ENCODE results near the gene CCT4.
"Not testable (repeated sequence)": the region's sequence is repeated elsewhere in the genome, so short reads cannot be mapped to it uniquely, and the experiment has no call there.

The CCT4 gene

GRCh38 chr2:61888267-61889055 lies at the start of gene CCT4:
Gene CCT4, minus strand, starts transcription at chr2:61888656. Its CDS starts 149 bp downstream, at chr2:61888507.
- Mint-ChIP-seq H3K27me3 (ENCODE audit: low read depth) (no peaks in the 10 kb centered on the region), H3K9me3 (no peaks in the 10 kb centered on the region), H3K4me1 (ENCODE audit: low read depth) (peaks cover 25% of the 10 kb centered on the region), H3K36me3 (ENCODE audit: low read depth) (peaks cover 17% of the 10 kb centered on the region), H3K27ac (peak within 1 kb of the TSS; percentile 99), H3K4me3 (peak within 1 kb of the TSS; percentile 98)

GRCh38 chr2:61937886-61938285 lies 49.4 kb upstream of the CCT4 start:
- no peak overlapping the region for H3K27ac Mint-ChIP-seq
- H3K27me3 Mint-ChIP-seq (ENCODE audit: low read depth) = no peaks in the 10 kb centered on the region

GRCh38 chr2:61937098-61937497 lies 48.6 kb upstream of the CCT4 start:
- Mint-ChIP-seq H3K4me3 (no peak overlapping the region), H3K36me3 (ENCODE audit: low read depth) (peaks cover 3% of the 10 kb centered on the region), H3K9me3 (no peaks in the 10 kb centered on the region), H3K4me1 (ENCODE audit: low read depth) (no peaks in the 10 kb centered on the region), H3K27me3 (ENCODE audit: low read depth) (no peaks in the 10 kb centered on the region), H3K27ac (no peak overlapping the region)

More at GRCh38 chr2:61937886-61938285, 49.4 kb upstream of the CCT4 start:
- Mint-ChIP-seq H3K4me3 (no peak overlapping the region), H3K36me3 (ENCODE audit: low read depth) (peaks cover 3% of the 10 kb centered on the region), H3K9me3 (no peaks in the 10 kb centered on the region), H3K4me1 (ENCODE audit: low read depth) (peaks cover under 1% of the 10 kb centered on the region)

- Mint-ChIP-seq H3K4me3 (no peak overlapping the region), H3K27ac (no peak overlapping the region), H3K9me3 (no peaks in the 10 kb centered on the region), H3K36me3 (ENCODE audit: low read depth) (peaks cover 2% of the 10 kb centered on the region), H3K27me3 (ENCODE audit: low read depth) (no peaks in the 10 kb centered on the region), H3K4me1 (ENCODE audit: low read depth) (no peaks in the 10 kb centered on the region)
These were observed 40.5 kb upstream of the CCT4 start for GRCh38 chr2:61928826-61929461.

GRCh38 chr2:61926531-61927477 lies 38.3 kb upstream of the CCT4 start:
- H3K4me3 Mint-ChIP-seq = no peak overlapping the region
- H3K27ac Mint-ChIP-seq = no peak overlapping the region
- no peaks in the 10 kb centered on the region for H3K4me1 Mint-ChIP-seq (ENCODE audit: low read depth)
- no peaks in the 10 kb centered on the region for H3K9me3 Mint-ChIP-seq
- peaks cover 2% of the 10 kb centered on the region for H3K36me3 Mint-ChIP-seq (ENCODE audit: low read depth)
- no peaks in the 10 kb centered on the region for H3K27me3 Mint-ChIP-seq (ENCODE audit: low read depth)

- Mint-ChIP-seq H3K9me3 (no peaks in the 10 kb centered on the region), H3K27ac (no peak overlapping the region), H3K27me3 (ENCODE audit: low read depth) (no peaks in the 10 kb centered on the region), H3K36me3 (ENCODE audit: low read depth) (peaks cover 2% of the 10 kb centered on the region), H3K4me1 (ENCODE audit: low read depth) (no peaks in the 10 kb centered on the region), H3K4me3 (no peak overlapping the region)
These were observed 36.6 kb upstream of the CCT4 start for GRCh38 chr2:61924895-61925663.

GRCh38 chr2:61922714-61923113 lies 34.3 kb upstream of the CCT4 start:
- peaks cover 2% of the 10 kb centered on the region for H3K36me3 Mint-ChIP-seq (ENCODE audit: low read depth)
- H3K27ac Mint-ChIP-seq = no peak overlapping the region
- no peaks in the 10 kb centered on the region for H3K4me1 Mint-ChIP-seq (ENCODE audit: low read depth)
- no peaks in the 10 kb centered on the region for H3K27me3 Mint-ChIP-seq (ENCODE audit: low read depth)
- H3K9me3 Mint-ChIP-seq = no peaks in the 10 kb centered on the region
- H3K4me3 Mint-ChIP-seq = no peak overlapping the region

GRCh38 chr2:61920548-61920947 lies 32.1 kb upstream of the CCT4 start:
- no peak overlapping the region for H3K27ac Mint-ChIP-seq
- no peak overlapping the region for H3K4me3 Mint-ChIP-seq
- H3K36me3 Mint-ChIP-seq (ENCODE audit: low read depth) = no peaks in the 10 kb centered on the region
- H3K4me1 Mint-ChIP-seq (ENCODE audit: low read depth) = no peaks in the 10 kb centered on the region
- no peaks in the 10 kb centered on the region for H3K27me3 Mint-ChIP-seq (ENCODE audit: low read depth)
- no peaks in the 10 kb centered on the region for H3K9me3 Mint-ChIP-seq

- not testable (repeated sequence) for H3K27me3 Mint-ChIP-seq (ENCODE audit: low read depth); H3K4me1 Mint-ChIP-seq (ENCODE audit: low read depth); H3K36me3 Mint-ChIP-seq (ENCODE audit: low read depth); H3K4me3 Mint-ChIP-seq; H3K27ac Mint-ChIP-seq; H3K9me3 Mint-ChIP-seq
These were observed 26.3 kb upstream of the CCT4 start for GRCh38 chr2:61914794-61915193.

- Mint-ChIP-seq H3K36me3 (ENCODE audit: low read depth) (no peaks in the 10 kb centered on the region), H3K27me3 (ENCODE audit: low read depth) (no peaks in the 10 kb centered on the region), H3K9me3 (no peaks in the 10 kb centered on the region), H3K4me3 (no peak overlapping the region), H3K4me1 (ENCODE audit: low read depth) (peaks cover 16% of the 10 kb centered on the region), H3K27ac (no peak overlapping the region)
These were observed 23.1 kb upstream of the CCT4 start for GRCh38 chr2:61911510-61911909.

- no peaks in the 10 kb centered on the region for H3K27me3 Mint-ChIP-seq (ENCODE audit: low read depth)
- no peak overlapping the region for H3K4me3 Mint-ChIP-seq
- no peaks in the 10 kb centered on the region for H3K9me3 Mint-ChIP-seq
- peaks cover 17% of the 10 kb centered on the region for H3K4me1 Mint-ChIP-seq (ENCODE audit: low read depth)
- H3K36me3 Mint-ChIP-seq (ENCODE audit: low read depth) = no peaks in the 10 kb centered on the region
- H3K27ac Mint-ChIP-seq = no peak overlapping the region
These were observed 22.1 kb upstream of the CCT4 start for GRCh38 chr2:61910603-61911002.

- H3K4me3 Mint-ChIP-seq = no peak overlapping the region
These were observed 20.7 kb upstream of the CCT4 start for GRCh38 chr2:61909116-61909515.

GRCh38 chr2:61906186-61906470 lies 17.7 kb upstream of the CCT4 start:
- H3K36me3 Mint-ChIP-seq (ENCODE audit: low read depth) = no peaks in the 10 kb centered on the region
- H3K4me1 Mint-ChIP-seq (ENCODE audit: low read depth) = peaks cover 22% of the 10 kb centered on the region
- H3K27ac Mint-ChIP-seq = peak overlapping the region; percentile 85
- peak overlapping the region; percentile 96 for H3K4me3 Mint-ChIP-seq
- no peaks in the 10 kb centered on the region for H3K9me3 Mint-ChIP-seq
- no peaks in the 10 kb centered on the region for H3K27me3 Mint-ChIP-seq (ENCODE audit: low read depth)

More at GRCh38 chr2:61909116-61909515, 20.7 kb upstream of the CCT4 start:
- Mint-ChIP-seq H3K36me3 (ENCODE audit: low read depth) (no peaks in the 10 kb centered on the region), H3K27me3 (ENCODE audit: low read depth) (no peaks in the 10 kb centered on the region), H3K9me3 (no peaks in the 10 kb centered on the region), H3K4me1 (ENCODE audit: low read depth) (peaks cover 25% of the 10 kb centered on the region), H3K27ac (no peak overlapping the region)
